IPS DF 19.7 (cell line): Measurements from ENCODE around the gene ARHGAP42.
A peak's percentile ranks its signal among the peaks of the same experiment; 100 is the strongest.
"Not testable (repeated sequence)": the region's sequence is repeated elsewhere in the genome, so short reads cannot be mapped to it uniquely, and the experiment has no call there.

Source experiments
- DNase-seq: peaks from one replicate; pipeline ENCODE4 v3.0.0-alpha.2; 2013; ENCODE audit warnings: low read depth, low spot score

ARHGAP42 gene

DNA sequence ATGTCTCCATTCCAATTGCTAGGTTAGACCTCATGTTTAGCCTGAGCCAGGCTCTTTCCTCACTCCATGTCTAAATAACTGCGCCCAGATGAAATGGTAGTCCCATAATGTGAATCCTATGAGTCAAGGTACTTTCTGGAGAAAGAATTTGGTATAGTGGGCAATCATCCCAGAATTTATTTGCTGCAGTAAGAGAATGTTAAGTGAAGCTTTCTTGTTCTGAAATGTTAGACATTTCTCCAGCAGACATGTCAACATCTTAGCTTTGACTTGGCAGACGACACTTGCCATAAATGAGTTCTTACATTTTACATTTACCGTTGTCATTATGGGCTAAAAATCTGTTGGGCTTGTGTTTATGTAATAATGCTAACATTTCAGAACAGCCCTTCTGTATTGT is 277.3 kb downstream of the ARHGAP42 start:
- no peak for DNase-seq

DNA sequence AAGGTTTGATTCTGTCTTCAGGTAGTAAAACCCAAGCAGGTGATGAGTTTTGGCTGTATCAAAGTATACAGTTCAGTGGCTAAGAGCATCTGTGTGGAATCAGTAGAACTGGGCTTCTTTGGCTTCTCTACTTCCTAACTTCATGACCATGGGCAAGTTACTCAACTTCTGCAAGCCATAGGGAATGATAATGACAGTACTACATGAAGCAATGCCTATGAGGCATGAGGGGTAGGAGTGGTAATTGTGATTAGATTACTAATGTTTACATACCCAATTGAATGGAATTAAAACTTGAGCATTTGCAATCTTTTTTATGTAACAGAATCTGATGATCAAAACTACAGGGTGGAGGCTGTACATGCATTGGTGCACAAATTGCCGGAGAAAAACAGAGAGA is 278.3 kb downstream of the ARHGAP42 start:
- DNase-seq = no peak

DNA sequence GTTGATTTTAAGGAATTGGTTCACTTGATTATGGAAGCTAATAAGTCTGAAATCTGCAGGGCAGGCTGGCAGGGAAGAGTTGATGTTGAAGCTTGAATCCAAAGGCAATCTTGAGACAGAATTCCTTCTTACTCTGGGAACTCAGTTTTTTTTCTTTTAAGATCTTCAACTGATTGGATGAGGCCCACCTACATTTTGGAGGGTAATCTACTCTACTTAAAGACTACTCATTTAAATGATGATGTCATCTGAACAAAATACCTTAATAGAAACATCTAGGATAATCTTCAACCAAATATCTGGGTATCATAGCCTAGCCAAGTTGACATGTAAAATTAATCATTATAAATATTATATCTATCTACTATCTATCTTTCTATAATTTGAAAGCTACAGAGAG is 279.3 kb downstream of the ARHGAP42 start:
- no peak for DNase-seq

DNA sequence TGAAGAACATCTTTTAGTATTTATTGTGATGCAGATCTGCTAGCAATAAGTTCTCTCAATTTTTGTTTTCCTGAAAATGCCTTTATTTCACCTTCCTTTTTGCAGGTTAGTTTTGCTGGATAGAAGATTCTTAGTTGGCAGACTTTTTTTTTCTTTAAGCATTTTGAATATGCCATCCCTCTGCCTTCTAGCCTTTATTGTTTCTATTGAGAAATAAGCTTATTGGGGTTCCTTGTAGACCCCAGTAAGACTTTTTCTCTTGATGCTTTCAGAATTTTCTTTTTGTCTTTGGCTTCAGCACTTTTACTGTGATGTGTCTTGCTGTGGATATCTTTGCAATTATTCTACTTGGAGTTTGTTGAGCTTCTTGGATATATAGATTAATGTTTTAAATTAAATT is 281.9 kb downstream of the ARHGAP42 start:
- no peak for DNase-seq

DNA sequence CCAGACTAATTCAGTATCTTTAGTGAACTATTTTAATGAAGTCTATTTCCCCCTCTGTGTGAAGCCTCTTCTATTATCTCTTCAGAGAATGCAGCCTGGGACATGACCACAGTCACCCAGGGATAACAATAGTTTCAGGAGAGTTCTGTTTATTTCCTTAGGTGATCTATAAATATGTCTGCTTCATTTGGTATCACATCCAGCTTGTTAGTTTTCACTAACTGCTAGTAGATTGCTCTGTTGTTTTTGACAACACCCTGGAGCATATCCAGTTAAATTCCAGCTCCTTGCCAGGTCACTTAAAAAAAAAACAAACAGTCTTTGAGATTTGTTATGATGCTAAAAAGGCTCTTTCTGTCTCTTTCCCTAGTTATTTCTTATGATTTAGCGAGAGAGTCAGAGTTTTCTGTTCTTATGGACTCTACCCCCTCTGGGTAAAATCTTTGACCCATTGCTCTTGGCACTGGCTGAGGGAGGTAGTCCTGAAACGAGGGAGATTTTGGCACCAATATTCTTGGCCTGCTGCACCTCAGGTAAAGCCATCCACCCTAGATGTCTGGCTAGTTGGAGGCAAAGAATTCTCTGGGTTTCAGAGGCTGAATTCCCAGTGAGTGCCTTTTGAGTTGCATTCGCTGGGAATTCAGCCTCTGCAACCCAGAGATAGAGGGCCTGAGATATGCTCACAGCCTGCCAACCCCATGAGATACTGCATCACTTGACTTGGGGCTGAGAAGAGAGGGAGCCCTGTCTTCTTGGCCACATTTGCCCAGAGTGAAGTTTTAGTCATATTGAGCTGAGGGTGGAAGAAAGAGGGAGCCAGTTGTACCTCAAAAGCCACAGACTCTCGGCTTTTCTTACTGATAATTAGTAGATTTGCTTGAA is 283.4 kb downstream of the ARHGAP42 start:
- DNase-seq = no peak

DNA sequence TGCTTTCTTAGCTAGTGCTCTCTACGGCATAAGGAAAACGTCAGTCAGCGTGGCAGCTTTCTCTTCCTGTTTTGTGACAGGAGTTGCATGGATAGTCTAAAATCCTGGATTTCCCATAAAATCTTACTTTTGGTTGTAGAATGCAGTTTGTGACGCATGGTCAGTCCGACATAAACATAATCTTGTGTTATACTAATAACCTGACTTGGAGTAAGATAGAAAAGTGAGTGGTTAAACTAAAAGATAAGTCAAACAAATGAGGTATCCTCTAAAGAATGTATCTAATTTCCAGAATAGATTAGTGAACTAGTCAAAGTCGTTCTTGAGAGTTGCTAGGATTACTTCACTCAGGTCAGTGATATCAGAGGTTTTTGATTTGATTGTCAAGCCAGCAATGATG is 285.0 kb downstream of the ARHGAP42 start:
- no peak for DNase-seq

DNA sequence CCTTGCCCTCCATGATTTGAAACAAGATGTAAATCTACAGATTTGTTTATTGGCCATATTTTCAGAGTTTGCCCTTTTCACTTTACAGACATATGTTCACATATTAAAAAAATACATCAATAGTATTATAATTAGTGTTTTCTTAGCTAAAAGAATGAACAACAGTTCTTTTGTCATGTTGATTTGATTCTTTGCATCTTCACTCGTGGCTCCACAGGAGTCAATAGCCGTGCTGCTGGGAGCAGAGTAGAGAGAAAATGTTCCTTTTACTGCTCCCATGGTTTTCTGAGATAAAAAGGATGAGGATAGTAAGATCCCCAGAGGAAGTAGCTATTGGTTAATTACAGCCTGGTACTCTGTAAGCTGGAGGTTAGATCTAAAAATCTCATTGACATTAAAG is 291.4 kb downstream of the ARHGAP42 start:
- DNase-seq = peak; percentile 17

DNA sequence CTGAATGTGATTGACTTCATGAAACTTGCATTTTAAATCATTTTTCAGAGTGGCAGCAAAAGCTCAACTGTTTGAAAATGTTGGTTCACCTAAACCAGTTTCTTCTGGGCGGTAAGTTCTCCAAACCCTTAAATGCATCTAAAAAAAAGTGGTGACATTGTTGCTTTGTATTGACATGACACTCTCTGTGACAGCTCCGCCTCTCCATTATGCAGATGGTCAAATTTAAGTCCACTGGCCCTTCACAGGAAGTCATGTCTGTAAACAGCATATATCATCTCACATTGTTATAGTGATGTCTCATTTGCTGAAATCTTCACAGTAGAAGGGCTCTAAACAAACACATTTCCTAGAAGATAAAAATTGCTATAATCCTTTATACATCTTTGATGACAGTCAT is 291.9 kb downstream of the ARHGAP42 start:
- no peak for DNase-seq

DNA sequence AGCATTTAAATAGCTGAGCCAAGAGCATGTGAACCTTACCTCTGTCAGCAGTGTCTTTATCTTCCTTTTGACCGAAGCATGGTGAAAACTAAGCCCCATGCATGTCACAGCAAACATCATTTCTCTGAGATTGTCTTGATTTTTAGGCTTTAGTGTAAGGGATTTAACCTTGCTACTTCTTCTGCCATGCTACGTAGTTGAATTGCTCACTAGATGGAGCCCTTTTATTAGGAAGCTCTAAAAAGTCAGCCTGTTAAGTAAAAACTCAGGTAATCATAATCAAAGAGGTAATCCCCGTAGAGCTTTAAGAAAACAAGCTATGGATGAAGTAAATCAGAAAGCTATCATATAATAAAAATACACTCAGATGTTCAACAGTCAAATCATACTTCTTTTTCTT is 293.1 kb downstream of the ARHGAP42 start:
- DNase-seq = no peak

DNA sequence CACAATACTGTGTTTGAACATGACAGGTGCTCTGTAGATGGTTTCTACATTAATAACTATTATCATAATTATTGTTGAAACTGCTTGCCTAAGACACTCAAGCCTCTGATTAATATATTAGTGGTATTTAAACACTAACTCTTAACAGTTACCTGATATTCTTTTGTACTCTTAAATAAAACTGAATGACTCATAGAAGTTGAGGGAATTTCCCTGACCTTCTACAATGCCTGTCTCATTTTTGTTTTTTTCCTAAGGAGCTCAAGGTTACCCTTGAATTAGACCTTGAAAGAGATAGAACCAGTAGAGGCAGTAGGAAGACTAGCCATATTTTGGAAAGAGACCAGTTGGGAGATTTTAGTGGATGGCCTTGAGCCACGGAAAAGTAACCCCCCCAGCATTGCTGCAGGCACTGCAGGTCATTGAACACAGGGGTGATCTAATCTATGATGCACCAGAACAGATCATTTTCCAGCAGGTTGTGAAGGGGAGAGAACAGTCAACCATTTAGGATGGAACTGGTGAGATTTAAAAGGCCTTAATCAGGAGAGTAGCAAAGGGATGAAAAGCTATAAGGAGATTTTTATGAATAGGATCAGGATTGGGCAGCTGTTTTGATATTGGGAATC is 294.2 kb downstream of the ARHGAP42 start:
- no peak for DNase-seq

DNA sequence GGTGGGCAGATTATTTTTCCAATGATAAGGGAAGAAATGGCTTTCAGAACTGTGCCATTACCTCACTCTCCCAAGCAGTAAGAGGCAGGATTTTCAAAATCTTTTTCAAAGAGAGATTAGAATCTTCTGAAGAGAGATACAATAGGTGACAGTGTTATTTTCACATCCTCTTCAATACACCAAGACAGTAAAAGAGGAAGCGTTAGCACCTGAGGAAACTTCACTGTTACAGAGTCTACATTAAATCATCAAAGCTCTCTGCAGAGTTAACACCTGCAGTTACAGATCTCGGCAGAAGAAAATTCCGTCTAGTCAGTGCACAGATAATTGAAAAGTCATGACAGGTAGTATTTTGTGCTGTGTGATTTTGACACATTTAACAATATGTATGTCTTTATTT is 297.6 kb downstream of the ARHGAP42 start:
- DNase-seq = no peak

DNA sequence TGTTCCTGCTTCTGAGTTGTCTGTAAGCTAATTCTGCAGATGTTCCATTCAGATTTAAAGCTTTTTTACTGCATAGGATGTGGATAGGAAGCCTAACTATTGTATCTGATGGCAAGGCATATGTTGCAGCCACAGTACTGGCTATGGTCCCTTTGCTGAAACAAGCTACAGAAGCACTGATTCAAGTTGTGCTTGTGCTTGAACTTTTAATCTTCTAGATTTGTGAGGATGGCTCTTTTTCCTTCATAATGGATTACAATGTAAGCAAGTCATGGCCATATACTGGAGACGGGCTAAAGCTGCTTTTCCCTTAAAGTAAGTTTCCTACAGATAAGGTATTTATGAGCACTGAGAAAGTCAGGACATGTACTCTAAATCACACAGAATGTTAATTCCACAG is 303.8 kb downstream of the ARHGAP42 start:
- DNase-seq = no peak

DNA sequence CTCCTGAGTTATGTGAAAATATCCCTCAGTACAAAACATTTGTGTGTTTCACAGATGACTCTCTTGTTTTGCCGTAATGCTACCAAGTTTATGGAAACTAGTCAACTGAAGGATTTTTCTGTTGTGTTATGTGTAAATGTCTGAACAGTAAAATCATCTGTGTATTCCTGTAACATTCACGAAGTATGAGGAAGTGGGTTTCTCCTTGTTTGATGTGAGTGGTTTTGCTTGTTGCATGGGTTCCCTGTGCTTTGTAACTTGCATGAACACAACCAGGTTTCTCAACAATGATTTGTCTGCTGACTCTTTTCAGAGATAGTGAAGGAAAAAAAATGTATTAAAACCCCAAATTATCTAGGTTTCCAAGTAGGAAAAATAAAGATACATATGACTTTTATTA is 304.5 kb downstream of the ARHGAP42 start:
- no peak for DNase-seq

DNA sequence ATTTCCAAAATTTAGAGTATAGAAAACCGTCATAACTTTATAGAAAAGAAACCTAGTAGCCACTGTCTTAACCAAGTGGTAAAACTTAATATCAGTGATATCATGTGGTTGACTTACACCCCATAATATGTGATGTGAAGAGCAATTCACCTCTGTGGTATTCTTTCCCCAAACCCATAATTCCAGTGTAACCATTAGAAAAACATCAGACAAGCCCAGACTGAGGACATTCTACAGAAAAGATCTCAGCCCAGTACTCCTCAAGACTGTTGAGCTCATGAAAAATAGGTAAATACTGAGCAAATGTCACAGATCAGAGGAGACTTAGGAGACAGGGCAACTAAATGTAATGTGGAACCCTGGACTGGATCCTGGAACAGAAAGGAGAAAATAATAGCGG is 307.9 kb downstream of the ARHGAP42 start:
- no peak for DNase-seq

DNA sequence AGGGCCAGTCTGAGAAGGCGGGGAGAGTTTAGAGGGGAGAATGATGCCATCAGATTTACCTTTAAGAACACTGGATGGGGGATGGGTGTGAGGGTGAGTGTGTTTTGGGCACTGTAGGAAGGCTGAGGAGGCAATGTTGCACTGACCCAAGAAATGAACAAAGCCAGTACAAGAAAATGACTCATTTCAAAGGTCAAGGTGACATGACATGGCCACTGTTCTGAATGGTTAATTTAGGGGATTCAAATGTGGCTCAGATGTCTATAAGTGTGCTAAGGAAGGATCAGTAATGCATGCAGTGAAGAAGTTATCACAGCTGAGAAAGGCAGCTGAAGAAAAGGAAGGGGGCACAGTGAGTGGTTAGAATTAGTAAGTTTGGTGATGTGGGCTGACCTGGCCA is 312.7 kb downstream of the ARHGAP42 start:
- DNase-seq = no peak

DNA sequence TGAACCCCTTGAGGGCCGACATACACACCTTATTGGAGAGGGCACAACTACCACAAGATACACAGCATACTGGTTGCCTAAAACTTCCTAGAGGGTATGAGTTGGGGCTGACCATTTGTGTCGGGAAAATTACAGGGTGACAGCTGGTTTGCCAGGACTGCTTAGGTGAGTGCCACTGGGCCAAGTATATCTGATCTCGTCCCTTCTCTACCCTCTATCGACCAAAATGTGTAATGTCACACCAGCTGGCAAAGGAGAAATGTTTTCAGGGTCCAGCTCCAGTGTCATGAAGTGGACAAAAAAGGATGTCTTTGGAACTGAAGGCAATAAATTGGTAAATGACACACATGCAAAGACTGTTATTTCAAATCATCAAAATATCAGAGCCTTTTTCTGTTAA is 316.4 kb downstream of the ARHGAP42 start:
- DNase-seq = no peak

DNA sequence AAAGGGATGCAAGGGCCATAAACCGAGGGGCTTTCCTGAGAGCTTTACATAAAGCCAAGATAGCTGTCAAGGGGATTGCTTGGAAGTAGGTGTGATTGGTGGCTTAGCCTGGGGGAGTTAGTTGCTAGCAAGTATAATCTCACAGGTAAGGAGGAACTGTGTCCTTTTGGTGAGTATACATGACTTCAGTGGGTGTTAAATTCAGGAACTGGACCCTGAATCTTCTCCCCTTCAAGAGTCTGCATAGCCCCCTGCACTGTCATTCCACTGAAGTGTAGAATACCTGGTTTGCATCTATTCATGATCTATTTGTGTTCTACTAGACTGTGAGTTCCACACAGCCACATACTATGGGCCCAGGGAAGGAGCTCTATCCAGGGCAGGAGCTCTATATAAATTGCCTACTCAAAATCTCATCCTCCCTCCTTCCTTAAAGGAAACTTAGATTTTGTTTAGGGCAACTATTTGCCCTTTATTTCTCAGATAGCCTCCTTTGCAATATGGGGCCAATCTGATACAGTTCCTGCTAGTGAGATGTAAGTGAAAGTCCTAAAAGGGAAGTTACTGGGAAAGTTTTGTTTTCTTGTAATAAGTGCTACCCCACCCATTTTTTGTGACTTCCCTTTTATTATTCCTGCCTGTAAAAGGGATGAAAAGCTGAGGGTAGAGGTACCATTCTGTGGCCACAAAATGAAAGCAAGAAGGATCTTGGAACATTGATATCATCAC is 322.0 kb downstream of the ARHGAP42 start:
- DNase-seq = no peak

DNA sequence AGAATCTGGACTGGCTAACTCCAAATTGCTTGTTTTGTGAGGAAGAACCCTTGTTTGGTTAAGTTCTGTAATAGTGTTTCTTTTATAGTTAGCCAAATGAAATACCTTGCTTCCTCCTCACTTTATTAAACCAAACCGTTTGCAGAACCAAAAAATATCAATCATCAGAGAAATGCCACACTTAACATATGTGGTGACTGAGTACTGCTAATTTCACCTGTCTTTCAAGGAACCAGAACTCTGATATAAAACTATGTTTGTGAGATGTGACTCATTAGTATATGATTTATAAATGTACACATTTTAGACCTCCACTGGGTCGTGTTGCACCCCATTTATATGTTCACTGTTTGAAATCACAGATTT is 322.6 kb downstream of the ARHGAP42 start:
- DNase-seq = no peak

DNA sequence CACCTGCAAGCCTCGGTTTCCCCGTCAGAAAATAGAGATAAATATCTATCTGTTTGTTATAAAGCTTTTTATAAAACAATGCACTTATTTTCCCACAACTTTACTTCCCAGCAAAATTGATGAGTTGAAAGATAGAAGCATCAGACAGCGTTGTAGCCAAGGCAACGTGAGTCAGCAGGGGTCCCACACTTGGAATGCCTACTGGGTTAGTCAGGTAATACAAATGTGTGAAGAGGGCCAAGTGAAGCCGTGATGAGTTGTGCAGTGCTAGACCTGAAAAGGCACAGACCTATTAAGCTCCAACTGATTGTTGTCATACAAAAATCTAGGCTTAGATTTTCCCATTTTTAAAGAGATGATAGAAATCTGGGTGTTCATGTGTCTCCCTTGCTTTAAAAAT is 323.8 kb downstream of the ARHGAP42 start:
- no peak for DNase-seq

DNA sequence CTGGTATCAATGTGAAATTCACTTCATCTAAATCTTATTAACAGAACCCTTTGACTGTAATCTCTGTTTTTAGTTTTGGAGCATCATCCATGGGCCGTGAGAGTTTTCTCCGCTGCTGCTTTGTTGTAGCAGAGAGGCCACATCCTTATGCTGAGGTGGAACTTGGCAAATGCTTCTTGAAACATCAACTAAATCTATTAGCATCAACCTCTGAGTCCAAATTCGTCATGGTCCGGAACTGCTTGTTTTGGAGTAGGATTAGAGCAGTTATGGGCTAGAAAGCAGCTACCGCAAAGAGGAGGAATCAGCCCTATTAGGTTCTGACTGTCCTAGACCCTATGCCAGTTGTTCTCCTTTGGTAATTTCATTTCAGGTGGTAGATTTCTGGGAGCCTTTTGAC is 324.8 kb downstream of the ARHGAP42 start:
- DNase-seq = no peak

DNA sequence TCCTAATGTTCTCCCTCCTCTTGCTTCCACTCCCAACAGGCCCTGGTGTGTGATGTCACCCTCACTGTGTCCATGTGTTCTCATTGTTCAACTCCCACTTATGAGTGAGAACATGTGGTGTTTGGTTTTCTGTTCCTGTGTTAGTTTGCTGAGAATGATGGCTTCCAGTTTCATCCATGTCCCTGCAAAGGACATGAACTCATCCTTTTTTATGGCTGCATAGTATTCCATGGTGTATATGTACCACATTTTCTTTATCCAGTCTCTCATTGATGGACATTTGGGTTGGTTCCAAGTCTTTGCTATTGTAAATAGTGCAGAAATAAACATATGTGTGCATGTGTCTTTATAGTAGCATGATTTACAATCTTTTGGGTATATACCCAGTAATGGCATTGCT is 326.6 kb downstream of the ARHGAP42 start:
- not testable (repeated sequence) for DNase-seq

DNA sequence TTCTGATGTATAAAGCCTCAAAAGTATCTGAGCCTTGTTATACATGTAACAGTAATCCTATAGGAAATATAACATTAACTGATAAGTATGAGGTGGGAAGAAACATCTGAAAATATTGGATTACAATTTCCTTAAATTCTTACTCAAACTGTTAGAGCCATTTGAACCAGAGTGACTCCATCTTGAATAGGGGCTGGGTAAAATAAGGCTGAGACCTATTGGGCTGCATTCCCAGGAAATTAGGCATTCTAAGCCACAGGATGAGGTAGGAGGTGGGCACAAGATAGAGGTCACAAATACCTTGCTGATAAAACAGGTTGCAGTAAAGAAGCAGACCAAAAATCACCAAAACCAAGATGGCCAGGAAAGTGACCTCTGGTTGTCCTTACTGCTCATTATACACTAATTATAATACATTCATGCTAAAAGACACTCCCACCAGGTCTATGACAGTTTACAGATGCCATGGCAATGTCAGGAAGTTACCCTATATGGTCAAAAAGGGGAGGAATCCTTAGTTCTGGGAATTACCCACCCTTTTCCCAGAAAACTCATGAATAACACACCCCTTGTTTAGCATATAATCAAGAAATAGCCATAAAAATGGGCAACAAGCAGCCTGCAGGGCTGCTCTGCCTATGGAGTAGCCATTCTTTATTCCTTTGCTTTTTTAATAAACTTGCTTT is 327.7 kb downstream of the ARHGAP42 start:
- DNase-seq = no peak
